HG02852 (cell line): ENCODE measurements around the gene MRPL36.

Experiments used
- ATAC-seq: cut with Tn5 transposase; IDR thresholded peaks from one replicate; pipeline ENCODE4 v1.9.1; 2021; ENCODE audit warnings: mild to moderate bottlenecking, moderate library complexity; ENCODE audit not compliant: unreplicated experiment

The MRPL36 gene

DNA sequence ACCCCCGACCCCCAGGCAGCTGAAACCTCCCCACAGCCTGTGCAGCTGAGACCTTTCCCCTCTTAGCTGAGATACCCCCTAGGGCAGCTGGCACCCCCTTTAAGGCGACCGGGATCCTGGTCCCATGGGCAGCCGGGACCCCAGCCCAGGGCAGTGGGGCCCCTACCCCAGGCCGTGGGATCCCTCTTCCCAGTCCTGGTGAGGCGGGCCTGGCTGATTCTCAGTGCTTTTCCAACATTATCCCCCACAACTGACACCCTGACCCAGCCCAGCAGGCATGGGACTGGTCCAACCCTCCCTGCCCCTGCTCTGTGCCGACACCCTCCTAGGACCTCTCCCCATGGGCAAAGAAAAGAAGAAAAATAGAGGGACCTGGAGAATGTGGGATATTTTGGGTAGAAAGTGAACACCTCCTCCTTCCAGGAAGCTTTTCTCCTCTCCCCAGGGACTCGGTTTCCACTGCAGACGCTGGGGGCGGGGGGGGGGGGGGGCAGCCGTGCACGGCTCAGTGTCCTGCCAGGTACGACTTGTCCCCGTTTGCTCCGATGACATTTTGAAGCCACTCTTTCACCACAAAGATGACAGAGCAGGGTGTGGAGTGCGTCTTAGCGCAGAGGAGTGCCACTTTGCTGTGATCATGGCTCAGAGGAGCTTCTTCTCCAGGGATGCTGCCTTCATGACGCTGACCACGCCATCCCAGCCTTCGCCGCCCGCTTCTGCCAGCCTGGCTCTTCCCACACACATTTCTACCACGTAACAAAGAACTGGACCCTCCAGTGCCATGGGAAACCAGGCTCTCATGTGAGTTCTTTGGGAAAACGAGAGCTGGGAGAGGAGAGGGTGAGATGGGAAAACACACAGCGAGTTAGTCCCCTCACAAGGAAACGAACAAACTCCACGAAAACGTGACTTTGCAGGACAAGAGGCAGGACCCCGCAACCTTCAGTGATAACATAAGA is 47.5 kb downstream of the MRPL36 start:
- no peak for ATAC-seq

DNA sequence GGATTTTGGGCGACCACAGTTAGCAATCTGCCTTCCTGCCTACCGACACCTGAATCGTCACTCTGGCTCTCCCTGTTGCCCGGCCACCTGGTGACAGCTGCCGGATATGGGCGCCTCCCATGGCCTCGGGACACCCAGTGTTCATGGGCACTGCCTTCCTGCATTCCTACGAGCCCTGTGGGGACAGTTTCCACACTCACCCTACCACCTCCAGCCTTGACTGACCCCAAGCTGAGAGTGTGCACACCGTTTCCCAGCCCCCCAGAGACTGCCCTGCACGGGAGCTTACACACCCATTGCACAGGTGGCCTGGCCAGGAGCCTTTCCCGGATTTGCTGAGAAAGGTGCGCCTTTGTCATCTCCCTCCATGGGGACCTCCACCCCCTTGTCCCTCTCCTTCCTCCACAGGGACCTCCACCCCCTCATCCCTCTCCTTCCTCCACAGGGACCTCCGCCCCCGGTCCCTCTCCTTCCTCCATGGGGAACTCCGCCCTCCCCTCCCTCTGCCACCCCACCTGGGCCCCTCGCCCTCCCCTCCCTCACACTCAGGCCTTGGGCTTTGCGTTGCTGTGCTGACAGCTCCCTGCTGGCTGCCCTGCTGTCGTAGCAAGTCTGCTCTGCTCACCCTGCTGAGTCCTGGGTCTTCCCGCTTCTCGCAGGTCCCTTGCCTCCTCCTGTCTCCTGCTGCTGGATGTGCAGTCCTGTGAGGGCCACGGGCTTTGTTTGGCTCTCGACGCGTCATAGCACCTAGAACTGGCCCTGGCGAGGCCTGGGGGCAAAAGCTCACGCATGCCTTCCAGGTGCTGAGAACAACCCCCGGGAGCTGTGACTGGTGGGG is 48.4 kb downstream of the MRPL36 start:
- ATAC-seq: no peak

DNA sequence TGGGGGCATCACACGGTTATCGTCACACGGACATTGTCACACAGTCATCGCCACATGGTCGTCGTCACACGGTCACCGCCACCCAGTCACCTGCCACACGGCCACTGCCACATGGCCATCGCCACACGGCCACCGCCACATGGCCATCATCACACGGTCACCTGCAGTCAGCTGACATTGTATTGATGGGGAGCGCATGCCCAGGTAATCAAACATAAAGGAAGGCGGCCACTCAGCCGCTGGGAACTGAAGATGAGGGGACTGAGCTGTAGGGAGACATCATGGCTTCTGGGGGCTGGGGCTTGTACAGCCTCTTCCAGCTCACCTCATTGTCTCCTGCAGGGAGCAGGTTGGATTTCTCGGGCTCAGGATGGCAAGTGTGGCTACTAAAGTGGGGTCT is 49.2 kb downstream of the MRPL36 start:
- no peak for ATAC-seq

DNA sequence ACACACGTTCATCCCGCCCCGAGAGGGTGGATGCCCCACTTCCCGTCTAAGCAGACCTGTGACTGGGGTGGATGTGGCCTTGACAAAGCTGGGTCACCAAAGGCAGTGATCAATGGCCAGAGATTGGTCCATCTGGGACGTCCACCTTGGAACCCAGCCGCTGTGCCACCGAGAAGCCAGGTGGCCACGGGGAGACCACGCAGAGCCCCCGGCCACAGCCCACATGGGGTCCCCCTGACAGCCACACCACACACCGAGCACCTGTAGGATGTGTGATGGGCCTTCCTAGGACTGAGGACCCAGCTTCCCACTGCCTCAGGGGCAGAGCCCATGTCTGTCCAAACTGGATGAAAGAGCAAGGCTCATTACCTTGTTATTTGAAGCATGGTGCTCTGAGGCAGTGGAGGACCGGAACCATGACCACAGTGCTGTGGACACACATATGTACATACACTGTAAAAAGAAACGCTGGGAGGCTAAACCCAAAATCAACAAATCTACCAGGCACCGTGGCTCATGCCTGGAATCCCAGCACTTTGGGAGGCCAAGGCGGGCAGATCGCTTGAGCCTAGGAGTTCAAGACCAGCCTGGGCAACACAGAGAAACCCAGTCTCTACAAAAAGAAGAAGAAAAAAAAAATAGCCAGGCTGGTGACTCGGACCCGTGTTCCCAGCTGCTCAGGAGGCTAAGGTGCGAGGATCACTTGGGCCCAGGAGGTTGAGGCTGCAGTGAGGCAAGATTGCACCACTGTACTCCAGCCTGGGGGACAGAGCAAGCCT is 50.1 kb downstream of the MRPL36 start:
- ATAC-seq: no peak

DNA sequence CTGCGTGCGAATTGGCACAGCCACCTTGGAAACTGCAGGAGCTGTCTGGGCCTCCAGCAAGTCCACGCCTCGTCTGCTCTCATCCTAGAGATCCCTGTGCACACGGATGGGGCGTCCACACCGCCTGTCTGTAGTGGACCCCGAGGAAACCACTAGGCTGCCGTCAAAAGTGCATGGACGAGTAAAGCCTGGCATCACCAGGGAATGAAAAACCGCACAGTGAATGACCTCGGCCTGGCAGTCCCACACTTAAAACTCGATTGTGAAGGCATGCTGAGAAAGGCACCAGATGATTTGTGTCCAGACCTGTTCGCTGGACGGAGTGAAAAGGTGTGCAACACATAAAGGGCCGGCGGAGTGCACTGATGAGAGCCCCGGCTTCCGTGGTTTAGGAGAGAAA is 50.8 kb downstream of the MRPL36 start:
- no peak for ATAC-seq
